ENCODE data around the gene ADGRG3. TPM values are rescaled to one million over a fixed set of nuclear protein-coding genes. Genes with fewer than 3 reads are reported as not detected.
A peak's percentile ranks its signal among the peaks of the same experiment; 100 is the strongest.

The ADGRG3 gene
- total and polyA plus RNA-seq, 2 of the 13 experiments (the other 11 are each of a cell fraction or from before 2014, with no cell fraction given) = 2.7 to 11.8 TPM

DNA sequence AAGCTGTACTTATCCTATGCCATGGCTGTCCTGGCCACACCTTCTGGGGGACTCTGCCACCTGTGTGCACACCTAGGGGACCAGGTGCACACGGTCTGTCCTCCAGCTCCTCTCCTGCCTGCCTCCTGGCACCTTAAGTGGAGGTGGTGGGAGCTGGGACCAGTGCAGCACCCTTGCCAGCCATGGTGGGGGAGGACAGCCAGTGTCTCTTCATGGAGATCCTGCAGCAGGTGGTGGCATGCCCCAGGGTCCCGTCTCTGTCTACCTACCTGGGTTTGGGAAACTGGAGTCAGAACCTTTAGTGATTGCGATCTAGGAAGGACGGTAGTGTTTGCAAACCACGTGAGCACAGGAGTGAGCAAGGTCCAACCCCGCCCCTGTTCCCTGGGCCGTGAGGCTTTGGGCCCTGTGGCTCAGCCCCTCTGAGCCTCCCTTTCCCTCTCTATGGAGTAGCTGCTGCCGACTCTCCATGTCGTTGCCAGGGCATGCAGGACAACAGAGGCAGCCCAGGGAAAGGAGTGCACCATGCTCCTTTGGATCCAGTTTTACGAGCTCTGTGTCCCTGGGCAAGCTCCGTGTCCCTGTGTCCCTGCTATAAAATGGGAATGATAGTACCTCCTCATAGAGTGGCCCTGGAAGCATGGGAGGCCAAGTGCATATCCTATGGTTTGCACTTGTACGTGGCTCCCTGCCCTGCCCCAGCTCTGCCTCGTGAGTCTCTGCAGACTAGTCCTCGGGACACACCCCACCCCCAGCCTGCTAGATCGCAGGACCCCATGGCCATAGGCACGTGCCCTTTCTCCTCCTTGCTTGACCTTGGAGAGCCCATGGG is 32.6 kb upstream of the ADGRG3 start (continued):
- TF ChIP-seq PBX3 (CRISPR knock-in tag; IDR thresholded peaks at IDR 0.05; ENCODE audit: borderline replicate concordance) (no peak), KMT2B (CRISPR knock-in tag; IDR thresholded peaks at IDR 0.05) (0 out of 2 replicates have a peak, but pooled peaks have one; percentile 38), ZNF18 (CRISPR knock-in tag; IDR thresholded peaks at IDR 0.05; ENCODE audit: insufficient replicate concordance) (no peak), ZNF275 (CRISPR knock-in tag; IDR thresholded peaks at IDR 0.05; ENCODE audit: borderline replicate concordance) (no peak), ZNF335 (CRISPR knock-in tag; IDR thresholded peaks at IDR 0.05) (no peak), KDM5A (IDR thresholded peaks at IDR 0.05; ENCODE audit: borderline replicate concordance, low read length) (no peak), HIVEP1 (CRISPR knock-in tag; IDR thresholded peaks at IDR 0.05) (no peak), SP4 (CRISPR knock-in tag; IDR thresholded peaks at IDR 0.05) (no peak; the same call in 1 of the 2 replicates), ZSCAN20 (CRISPR knock-in tag; IDR thresholded peaks at IDR 0.05; ENCODE audit: borderline replicate concordance) (no peak), CENPX (CRISPR knock-in tag; IDR thresholded peaks at IDR 0.05) (no peak), ZBTB25 (CRISPR knock-in tag; IDR thresholded peaks at IDR 0.05) (no peak)
- TF ChIP-seq, protein P1, sequence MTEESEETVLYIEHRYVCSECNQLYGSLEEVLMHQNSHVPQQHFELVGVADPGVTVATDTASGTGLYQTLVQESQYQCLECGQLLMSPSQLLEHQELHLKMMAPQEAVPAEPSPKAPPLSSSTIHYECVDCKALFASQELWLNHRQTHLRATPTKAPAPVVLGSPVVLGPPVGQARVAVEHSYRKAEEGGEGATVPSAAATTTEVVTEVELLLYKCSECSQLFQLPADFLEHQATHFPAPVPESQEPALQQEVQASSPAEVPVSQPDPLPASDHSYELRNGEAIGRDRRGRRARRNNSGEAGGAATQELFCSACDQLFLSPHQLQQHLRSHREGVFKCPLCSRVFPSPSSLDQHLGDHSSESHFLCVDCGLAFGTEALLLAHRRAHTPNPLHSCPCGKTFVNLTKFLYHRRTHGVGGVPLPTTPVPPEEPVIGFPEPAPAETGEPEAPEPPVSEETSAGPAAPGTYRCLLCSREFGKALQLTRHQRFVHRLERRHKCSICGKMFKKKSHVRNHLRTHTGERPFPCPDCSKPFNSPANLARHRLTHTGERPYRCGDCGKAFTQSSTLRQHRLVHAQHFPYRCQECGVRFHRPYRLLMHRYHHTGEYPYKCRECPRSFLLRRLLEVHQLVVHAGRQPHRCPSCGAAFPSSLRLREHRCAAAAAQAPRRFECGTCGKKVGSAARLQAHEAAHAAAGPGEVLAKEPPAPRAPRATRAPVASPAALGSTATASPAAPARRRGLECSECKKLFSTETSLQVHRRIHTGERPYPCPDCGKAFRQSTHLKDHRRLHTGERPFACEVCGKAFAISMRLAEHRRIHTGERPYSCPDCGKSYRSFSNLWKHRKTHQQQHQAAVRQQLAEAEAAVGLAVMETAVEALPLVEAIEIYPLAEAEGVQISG (CRISPR knock-in tag; IDR thresholded peaks at IDR 0.05) = 0 out of 2 replicates have a peak, but pooled peaks have one; percentile 14
- TF ChIP-seq, protein P2, sequence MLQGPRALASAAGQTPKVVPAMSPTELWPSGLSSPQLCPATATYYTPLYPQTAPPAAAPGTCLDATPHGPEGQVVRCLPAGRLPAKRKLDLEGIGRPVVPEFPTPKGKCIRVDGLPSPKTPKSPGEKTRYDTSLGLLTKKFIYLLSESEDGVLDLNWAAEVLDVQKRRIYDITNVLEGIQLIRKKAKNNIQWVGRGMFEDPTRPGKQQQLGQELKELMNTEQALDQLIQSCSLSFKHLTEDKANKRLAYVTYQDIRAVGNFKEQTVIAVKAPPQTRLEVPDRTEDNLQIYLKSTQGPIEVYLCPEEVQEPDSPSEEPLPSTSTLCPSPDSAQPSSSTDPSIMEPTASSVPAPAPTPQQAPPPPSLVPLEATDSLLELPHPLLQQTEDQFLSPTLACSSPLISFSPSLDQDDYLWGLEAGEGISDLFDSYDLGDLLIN (CRISPR knock-in tag; IDR thresholded peaks at IDR 0.05; ENCODE audit: borderline replicate concordance) = no peak
- TF ChIP-seq, protein P3, sequence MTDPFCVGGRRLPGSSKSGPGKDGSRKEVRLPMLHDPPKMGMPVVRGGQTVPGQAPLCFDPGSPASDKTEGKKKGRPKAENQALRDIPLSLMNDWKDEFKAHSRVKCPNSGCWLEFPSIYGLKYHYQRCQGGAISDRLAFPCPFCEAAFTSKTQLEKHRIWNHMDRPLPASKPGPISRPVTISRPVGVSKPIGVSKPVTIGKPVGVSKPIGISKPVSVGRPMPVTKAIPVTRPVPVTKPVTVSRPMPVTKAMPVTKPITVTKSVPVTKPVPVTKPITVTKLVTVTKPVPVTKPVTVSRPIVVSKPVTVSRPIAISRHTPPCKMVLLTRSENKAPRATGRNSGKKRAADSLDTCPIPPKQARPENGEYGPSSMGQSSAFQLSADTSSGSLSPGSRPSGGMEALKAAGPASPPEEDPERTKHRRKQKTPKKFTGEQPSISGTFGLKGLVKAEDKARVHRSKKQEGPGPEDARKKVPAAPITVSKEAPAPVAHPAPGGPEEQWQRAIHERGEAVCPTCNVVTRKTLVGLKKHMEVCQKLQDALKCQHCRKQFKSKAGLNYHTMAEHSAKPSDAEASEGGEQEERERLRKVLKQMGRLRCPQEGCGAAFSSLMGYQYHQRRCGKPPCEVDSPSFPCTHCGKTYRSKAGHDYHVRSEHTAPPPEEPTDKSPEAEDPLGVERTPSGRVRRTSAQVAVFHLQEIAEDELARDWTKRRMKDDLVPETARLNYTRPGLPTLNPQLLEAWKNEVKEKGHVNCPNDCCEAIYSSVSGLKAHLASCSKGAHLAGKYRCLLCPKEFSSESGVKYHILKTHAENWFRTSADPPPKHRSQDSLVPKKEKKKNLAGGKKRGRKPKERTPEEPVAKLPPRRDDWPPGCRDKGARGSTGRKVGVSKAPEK (CRISPR knock-in tag; IDR thresholded peaks at IDR 0.05; ENCODE audit: borderline replicate concordance) = no peak

Data from HepG2 (cell line).